ENCODE data around the gene ZEB1.

GRCh38 chr10:31549896-31550295 is 230.9 kb downstream of the ZEB1 start:
- no peak for TF ChIP-seq CTCF (IDR thresholded peaks at IDR 0.05)
- no peak for TF ChIP-seq POLR2A (IDR thresholded peaks at IDR 0.05)

All from sigmoid colon (tissue), 3 donors.